HG02852 (cell line): ENCODE results near the gene BNIP3.
A peak's percentile ranks its signal among the peaks of the same experiment; 100 is the strongest.
"Not testable (repeated sequence)": the region's sequence is repeated elsewhere in the genome, so short reads cannot be mapped to it uniquely, and the experiment has no call there.

ENCODE experiments used
- ATAC-seq: cut with Tn5 transposase; IDR thresholded peaks from one replicate; pipeline ENCODE4 v1.9.1; 2021; ENCODE audit warnings: mild to moderate bottlenecking, moderate library complexity; ENCODE audit not compliant: unreplicated experiment

The BNIP3 gene

GRCh38 chr10:131930586-131931330, 51.0 kb downstream of the BNIP3 start:
- no peak for ATAC-seq

DNA sequence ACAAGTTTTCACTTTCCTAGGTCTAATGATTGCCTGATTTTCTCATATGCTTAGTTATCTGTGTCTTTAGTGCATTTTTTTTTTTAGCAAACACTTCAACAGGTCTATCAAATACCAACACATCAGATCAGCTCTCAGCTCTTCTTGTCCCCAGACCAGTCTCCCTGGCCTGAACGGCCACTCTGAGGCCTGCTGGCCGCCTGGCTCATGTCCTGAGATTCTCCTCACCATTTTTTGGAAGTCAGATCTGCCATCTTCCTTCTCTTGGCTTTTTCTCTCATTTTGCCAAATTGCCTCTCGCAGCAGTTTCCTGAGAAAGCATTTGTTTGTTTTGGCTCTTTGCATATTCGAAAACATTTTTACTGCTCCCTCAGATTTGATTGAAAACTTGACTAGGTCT, 51.6 kb downstream of the BNIP3 start:
- no peak for ATAC-seq

DNA sequence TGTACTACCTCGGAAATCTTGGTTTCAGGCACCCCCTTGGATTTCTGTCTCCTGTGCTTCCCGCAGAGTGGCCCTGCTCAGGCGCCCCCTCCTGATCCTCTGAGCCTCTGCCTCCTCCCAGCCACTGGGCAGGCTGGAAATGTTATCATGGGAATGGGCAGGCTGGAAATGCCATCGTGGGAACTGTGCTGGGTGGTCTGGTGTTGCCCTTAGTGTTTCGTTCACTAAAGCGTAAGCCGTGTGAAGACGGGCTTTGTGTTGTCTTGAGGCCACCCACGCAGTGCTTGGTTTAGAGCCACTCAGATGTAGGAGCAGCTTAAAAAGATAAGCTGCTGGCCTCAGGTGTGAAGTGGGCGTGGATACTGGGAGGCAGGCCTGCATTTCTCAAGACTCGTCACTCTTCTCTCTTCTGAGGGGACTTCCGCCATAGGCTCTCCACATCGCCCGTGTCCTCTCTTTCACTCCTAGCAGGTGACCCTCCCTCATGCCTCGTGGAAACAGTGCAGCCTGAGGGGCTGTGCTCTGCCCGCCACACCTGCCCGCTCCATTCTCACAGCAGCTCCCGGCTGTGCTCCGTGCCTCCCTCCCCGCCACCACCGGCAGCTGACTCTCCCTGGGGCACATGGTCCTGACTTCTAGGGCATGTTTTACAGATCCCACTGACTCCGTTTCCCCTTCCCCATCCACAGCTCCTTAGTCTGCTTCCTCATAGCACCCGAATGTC, 52.4 kb downstream of the BNIP3 start:
- ATAC-seq: no peak

DNA sequence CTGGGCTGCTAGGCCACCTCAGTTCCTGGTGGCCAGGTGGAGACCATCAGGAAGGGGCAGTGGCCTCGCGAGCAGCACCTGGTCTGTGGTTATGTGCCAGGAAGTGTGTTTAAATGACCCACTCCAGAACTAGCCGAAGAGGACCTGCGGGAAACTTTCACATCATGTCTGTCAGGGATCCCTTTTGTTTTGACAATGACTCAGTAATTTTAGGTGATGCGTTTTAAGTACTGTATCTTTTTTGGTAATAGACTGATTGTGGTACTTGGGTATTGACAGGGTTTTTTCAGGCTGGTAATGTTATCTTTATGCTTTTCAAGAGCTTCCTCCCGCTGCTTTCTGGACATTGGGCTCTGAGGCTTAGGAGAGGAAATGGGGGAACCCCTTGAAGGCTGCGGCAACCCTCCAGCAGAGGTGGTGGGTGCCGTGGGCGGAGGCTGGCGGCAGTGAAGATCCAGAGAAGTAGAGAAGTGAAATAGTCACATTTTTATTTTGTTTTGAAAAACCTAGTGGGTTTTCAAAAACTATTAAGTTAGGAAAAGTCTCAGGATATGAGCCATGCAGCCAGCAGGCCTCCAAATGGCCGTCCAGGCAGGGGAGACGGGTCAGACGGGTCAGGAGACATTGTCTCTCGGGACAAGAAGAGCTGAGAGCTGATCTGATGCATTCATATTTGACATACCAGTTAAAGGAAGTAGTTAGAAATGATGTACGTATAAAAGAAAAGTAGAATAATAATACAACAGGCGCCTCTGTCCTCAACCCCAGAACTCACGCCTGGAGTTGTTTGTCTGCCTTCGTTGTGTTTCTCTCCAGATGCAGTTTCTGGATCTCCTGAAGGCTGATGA, 53.3 kb downstream of the BNIP3 start:
- ATAC-seq: peak; percentile 82

DNA sequence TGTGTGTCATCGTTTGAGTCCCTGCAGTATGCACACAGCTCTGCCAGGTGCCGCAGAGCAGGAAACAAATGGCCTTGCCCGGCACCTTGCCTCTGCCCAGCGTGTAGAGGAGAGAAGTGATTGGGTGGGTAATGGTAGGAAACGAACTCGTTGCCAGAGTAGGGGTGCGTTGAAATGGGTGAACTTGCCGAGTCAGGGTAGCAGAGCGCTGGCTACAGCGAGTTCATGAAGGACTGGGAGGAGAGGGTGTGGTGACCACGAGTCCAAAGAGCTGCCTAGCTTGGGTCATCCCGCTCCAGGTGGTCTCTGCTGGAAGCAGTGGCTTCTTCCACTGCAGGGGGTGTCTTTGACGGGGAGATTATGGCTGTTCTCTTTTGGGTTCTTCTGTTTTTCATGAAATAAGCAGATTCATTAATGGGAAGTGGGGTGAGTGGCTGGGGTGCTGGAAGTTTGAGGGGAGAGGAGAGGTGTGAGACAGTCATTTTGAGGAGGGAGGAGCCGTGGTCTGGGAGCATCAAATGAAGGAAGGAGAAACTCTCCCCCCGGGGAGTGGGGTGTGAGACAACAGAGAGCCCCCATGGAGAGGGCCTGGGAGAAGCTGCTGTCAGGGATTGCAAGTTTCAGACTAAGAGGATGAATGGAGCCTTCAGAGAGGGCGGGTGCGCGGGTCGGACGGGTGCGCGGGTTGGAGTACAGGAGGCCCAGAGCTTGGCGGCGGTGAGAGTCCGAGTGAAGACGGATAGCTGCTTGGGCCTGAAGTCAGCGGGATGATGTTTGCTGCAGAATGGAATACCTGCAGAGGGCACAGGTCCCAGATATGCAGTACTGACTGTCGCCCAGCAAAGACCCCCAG, 54.8 kb downstream of the BNIP3 start:
- ATAC-seq: no peak

- no peak for ATAC-seq
Observed at GRCh38 chr10:131926253-131926652, 55.5 kb downstream of the BNIP3 start.

DNA sequence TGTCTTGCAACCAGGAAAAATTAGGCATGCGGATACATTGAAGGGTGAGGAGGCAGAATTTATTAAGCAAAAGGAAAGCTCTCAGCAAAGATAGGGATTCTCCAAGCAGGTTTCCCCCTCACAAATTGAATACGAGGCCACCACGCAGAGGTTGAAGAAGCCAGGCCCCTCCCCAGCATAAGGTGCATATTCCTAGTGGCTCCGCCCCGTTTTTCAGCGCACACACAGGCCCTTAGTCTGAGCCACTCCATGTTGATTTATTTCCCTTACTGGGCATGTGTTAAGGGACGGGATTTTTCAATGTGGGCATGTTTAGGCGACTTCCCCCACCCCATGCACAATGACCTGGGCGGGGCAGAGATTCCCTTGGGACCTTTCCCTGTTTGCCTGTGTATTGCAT, 56.0 kb downstream of the BNIP3 start:
- no peak for ATAC-seq

- no peak for ATAC-seq
Observed at GRCh38 chr10:131925011-131925649, 56.6 kb downstream of the BNIP3 start.

- ATAC-seq: no peak
Observed at GRCh38 chr10:131923038-131923756, 58.5 kb downstream of the BNIP3 start.

DNA sequence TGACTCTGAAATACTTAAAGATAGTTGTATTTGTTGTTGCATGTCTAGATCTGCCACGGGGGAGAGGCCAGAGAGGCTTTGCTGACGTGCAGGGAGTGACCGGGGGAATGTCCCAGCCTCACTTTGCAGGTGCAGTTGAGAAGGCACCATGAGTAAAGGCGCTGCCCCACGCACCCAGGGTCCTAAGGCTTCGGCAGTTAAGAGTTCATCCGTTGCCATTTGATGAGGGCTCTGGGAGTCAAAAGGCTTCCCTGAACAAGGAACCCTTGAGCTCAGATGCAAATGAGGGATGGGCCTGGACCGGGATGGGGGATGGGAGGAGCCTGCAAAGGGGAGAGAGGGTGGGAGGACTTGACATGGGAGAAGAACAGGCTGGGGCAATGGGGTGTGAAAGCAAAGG, 60.5 kb downstream of the BNIP3 start:
- peak; percentile 86 for ATAC-seq

- no peak for ATAC-seq
Observed at GRCh38 chr10:131920693-131921092, 61.0 kb downstream of the BNIP3 start.

GRCh38 chr10:131920151-131920550, 61.6 kb downstream of the BNIP3 start:
- ATAC-seq: no peak

GRCh38 chr10:131919461-131919860, 62.3 kb downstream of the BNIP3 start:
- ATAC-seq: not testable (repeated sequence)
